ENCODE data around the gene REN.

The REN gene

GRCh38 chr1:204110894-204111633 is 55.1 kb downstream of the REN start:
- no peak overlapping the region for H3K4me3 ChIP-seq (ENCODE audit: low read depth, low read length)

GRCh38 chr1:204108312-204109141 is 57.6 kb downstream of the REN start:
- H3K4me3 ChIP-seq (ENCODE audit: low read depth, low read length): no peak overlapping the region

- H3K4me3 ChIP-seq (ENCODE audit: low read depth, low read length): no peak overlapping the region
These were observed 58.2 kb downstream of the REN start for GRCh38 chr1:204107892-204108291.

GRCh38 chr1:204106825-204107224 is 59.3 kb downstream of the REN start:
- no peak overlapping the region for H3K4me3 ChIP-seq (ENCODE audit: low read depth, low read length)

GRCh38 chr1:204105131-204105515 is 61.0 kb downstream of the REN start:
- H3K4me3 ChIP-seq (ENCODE audit: low read depth, low read length): no peak overlapping the region

All from iPS-11a (cell line).